ENCODE data around the gene CYBC1.

GRCh38 chr17:82405051-82405450 is 45.5 kb downstream of the CYBC1 start:
- TF ChIP-seq CTCF (IDR thresholded peaks at IDR 0.05) (no peak), ZFX (IDR thresholded peaks at IDR 0.05; ENCODE audit: borderline replicate concordance) (no peak)
